Activated CD4-positive, alpha-beta memory T cell treated with anti-CD3 and anti-CD28 coated beads for 36 hours (primary cell): ENCODE measurements around the gene CRTAC1. TPM values are rescaled to one million over a fixed set of nuclear protein-coding genes. Genes with fewer than 3 reads are reported as not detected.

Experiments used
- CTCF ChIA-PET: fragments of 350-600 bp; sonication (Branson Sonifier 250); formaldehyde crosslinking; loops from one replicate; lab custom pipeline; 2021; ENCODE audit warnings: antibody characterized with exemption, inconsistent platforms; lab: Charles Lee
- POLR2A ChIA-PET: fragments of 350-600 bp; sonication (Branson Sonifier 250); formaldehyde crosslinking; loops from one replicate; lab custom pipeline; 2021; ENCODE audit warnings: antibody characterized with exemption; lab: Charles Lee
- DNase-seq: peaks from one replicate; pipeline ENCODE4 v3.0.0-alpha.2; 2020
- H3K27ac Mint-ChIP-seq: one replicate; pipeline ENCODE4 v1.8.0; 2021; ENCODE audit warnings: mixed read lengths
- H3K27me3 Mint-ChIP-seq: one replicate; pipeline ENCODE4 v1.8.0; 2021; ENCODE audit warnings: mixed read lengths
- H3K36me3 Mint-ChIP-seq: one replicate; pipeline ENCODE4 v1.8.0; 2021; ENCODE audit warnings: mixed read lengths
- H3K4me1 Mint-ChIP-seq: one replicate; pipeline ENCODE4 v1.8.0; 2021; ENCODE audit warnings: low read depth, mixed read lengths
- H3K4me3 Mint-ChIP-seq: one replicate; pipeline ENCODE4 v1.8.0; 2021; ENCODE audit warnings: mild to moderate bottlenecking, mixed read lengths
- H3K9me3 Mint-ChIP-seq: one replicate; pipeline ENCODE4 v1.8.0; 2021; ENCODE audit warnings: mixed read lengths
- intact Hi-C: fragments of 100-400 bp; cut with micrococcal nuclease; formaldehyde crosslinking; loops from one replicate; pipeline ENCODE4 v1.15.1; 2023
- total RNA-seq, 2 experiments: library from RNA; stranded (reverse); gene quantifications; one replicate each; pipeline ENCODE4 v1.2.3, GENCODE V29; 2021

CRTAC1 gene
- total RNA-seq, 2 experiments from 2014 or later: not detected

DNA sequence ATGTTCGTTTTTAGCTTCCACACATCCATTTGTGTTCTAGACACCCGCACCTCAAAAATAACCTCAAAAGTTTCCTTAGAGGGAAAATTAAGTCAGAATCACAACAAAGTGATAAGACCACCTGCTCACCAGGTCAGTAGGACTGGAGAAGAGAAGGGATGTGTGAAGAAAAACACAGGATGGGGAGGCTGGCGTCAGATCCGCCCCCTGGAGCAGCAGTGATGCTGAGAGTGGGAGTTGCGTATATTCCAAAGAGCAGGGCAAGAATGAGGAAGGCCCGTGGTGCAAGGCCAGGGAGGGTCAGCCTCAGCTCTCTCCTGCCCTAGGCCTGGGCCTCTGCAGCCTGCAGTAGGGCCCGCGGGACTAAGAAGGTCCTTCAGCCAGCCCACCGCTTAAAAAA, 28.7 kb downstream of the CRTAC1 start:
- ChIA-PET CTCF (no interaction called here), POLR2A (no interaction called here)
- Mint-ChIP-seq H3K4me3 (no peak overlapping the region), H3K27me3 (peaks cover 12% of the 10 kb centered on the region), H3K36me3 (no peaks in the 10 kb centered on the region), H3K9me3 (peaks cover 8% of the 10 kb centered on the region), H3K4me1 (no peaks in the 10 kb centered on the region), H3K27ac (no peak overlapping the region)
- DNase-seq: no peak
- intact Hi-C loops: no loop called here

DNA sequence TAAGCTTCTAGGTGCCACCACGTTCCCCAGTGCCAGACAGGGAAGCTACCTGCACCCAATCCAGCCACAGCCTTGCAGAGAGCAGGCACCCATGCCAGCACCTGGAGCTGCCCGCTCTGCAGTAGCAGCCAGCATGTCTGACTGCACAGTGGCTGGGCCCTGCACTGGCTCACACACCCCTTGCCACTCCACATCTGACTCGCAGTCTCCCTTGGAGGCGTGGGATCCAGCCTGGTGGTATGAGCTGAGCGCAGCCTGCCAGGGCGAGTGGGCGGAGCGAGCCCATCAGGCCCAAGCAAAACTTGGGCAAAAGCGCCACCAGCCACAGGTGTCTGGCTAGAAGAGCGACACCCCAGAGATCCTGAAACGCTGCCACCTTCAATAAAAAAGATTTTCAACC, 30.1 kb downstream of the CRTAC1 start:
- POLR2A ChIA-PET: no interaction called here
- Mint-ChIP-seq H3K4me3 (no peak overlapping the region), H3K4me1 (no peaks in the 10 kb centered on the region), H3K27me3 (peaks cover 5% of the 10 kb centered on the region), H3K9me3 (peaks cover 8% of the 10 kb centered on the region), H3K27ac (no peak overlapping the region), H3K36me3 (no peaks in the 10 kb centered on the region)
- CTCF ChIA-PET: no interaction called here
- DNase-seq: no peak
- intact Hi-C loops: no loop called here

DNA sequence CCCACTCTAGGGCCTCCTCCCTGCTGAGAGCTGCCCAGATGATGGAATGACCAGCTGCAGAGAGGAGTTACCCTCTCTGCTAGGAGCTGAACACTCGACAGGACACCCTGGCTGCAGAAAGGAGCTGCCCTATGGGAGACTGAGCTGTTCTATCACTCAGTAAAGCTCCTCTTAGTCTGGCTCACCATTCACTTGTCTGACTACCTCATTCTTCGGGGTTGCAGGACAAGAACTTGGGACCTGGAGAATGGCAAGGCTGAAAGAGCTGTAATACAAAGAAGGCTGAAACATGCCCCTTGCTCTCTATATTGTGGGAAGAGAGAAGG, 30.5 kb downstream of the CRTAC1 start:
- CTCF ChIA-PET: no interaction called here
- Mint-ChIP-seq H3K4me1 (no peaks in the 10 kb centered on the region), H3K27me3 (peaks cover 5% of the 10 kb centered on the region), H3K36me3 (no peaks in the 10 kb centered on the region), H3K9me3 (peaks cover 8% of the 10 kb centered on the region), H3K27ac (no peak overlapping the region), H3K4me3 (no peak overlapping the region)
- POLR2A ChIA-PET: no interaction called here
- intact Hi-C loops: no loop called here
- no peak for DNase-seq

DNA sequence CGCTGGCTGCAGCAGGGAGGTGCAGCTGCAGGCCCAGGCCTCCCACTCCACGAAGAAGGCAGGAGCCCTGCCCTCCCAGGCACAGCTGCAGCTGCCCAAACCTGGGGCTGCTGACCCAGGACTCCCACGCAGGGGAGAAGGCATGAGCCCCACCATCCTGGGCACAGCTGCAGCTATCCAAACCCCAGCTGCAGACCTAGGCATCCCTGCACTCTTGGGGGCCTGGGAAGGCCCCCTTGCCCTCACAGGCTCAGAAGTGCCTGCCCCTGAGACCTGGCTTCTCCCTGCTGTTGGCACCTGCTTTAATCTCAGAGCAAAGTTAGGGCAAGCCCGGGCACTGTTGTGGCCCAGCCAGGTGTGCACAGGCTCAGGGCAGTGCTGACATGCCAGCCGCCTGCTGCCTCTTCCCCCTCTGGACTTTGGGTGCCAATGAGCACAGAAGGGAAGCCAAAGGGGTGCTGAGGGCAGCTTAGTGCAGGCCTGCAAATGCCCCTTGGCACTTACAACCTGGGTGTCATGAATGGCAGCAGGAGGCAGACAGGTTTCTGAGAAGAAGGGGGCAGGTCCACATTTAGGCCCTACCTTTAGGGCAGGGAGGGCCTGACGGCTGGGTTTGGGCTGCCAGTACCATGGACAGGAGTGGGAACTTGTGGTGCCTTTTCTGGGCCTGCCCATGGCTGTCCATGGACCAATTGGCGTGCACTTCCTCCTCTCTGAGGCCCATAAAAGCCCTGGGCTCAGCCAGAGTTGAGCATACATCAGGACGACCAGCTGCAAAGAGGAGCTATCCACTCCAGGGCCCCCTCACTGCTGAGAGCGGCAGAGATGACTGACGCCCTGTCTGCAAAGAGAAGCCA, 31.1 kb downstream of the CRTAC1 start:
- intact Hi-C loops: no loop called here
- Mint-ChIP-seq H3K4me1 (no peaks in the 10 kb centered on the region), H3K4me3 (no peak overlapping the region), H3K9me3 (peaks cover 8% of the 10 kb centered on the region), H3K27ac (no peak overlapping the region), H3K36me3 (no peaks in the 10 kb centered on the region), H3K27me3 (peaks cover 7% of the 10 kb centered on the region)
- no peak for DNase-seq
- ChIA-PET POLR2A (no interaction called here), CTCF (no interaction called here)

DNA sequence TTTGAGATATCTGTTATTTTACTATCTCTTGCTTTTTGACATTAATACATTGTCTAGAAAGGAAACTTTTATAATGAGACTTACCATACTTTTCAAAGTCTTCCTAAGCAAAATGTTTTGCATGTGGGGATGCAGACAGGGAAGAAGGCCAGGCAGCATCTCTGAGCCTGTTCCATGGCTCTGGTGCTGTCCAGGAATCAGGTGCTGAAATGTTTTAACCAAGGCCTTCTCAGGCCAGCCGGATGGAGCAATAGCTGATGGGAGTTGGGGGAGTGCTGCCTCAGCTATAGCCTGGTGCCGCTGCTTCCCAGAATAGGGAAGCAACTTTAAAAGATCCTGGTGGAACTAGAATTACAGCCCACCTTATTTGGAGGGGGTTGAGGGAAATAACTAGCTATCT, 38.5 kb downstream of the CRTAC1 start:
- CTCF ChIA-PET: no interaction called here
- Mint-ChIP-seq H3K36me3 (no peaks in the 10 kb centered on the region), H3K27ac (no peak overlapping the region), H3K4me1 (no peaks in the 10 kb centered on the region), H3K27me3 (peaks cover 20% of the 10 kb centered on the region), H3K9me3 (no peaks in the 10 kb centered on the region), H3K4me3 (no peak overlapping the region)
- intact Hi-C loops: no loop called here
- POLR2A ChIA-PET: no interaction called here
- DNase-seq: no peak

DNA sequence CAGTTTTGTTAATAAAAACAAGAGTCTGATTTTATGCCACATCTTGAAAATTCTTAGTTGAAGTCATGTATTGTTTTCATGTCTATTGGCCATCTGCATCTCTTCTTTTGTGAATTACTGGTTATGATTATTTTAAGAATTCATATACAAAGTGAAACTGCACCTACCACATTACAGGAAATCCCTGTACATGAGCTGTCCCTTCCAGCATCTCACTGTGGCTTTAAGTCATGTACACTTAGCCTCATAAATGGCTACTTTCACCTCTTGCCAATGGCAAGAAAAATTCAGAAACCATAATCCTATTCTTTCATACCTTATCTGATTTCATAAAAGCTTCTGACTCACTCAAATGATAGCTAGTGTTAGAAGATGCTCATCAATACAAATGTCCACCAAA, 48.6 kb downstream of the CRTAC1 start:
- Mint-ChIP-seq H3K27ac (no peak overlapping the region), H3K27me3 (peaks cover 35% of the 10 kb centered on the region)

DNA sequence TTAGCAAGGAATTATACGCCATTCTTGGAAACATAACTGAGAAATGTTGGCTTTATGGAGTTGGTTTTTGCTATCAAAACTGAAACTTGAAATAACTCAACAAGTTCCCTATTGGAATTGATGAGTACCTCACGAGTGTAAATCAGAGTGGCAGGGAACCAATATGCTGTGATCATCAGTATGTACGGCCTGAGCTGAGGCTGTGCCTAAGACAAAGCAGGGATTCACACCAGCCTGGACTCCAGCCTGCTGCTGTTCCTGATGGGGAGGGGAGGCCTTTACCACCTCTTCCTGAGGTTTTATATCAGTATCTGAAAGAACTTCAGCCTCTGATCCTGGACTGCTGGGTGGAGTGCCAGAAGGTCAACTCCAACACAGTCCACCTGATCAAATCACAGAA, 52.7 kb downstream of the CRTAC1 start:
- Mint-ChIP-seq H3K9me3 (no peaks in the 10 kb centered on the region), H3K36me3 (no peaks in the 10 kb centered on the region), H3K27ac (no peak overlapping the region), H3K4me1 (no peaks in the 10 kb centered on the region), H3K27me3 (peaks cover 53% of the 10 kb centered on the region), H3K4me3 (no peak overlapping the region)
- intact Hi-C loops: no loop called here
- ChIA-PET CTCF (no interaction called here), POLR2A (no interaction called here)
- DNase-seq: no peak

More for the DNA sequence above, 48.6 kb downstream of the CRTAC1 start:
- no peaks in the 10 kb centered on the region for H3K36me3 Mint-ChIP-seq
- CTCF ChIA-PET: no interaction called here
- no peaks in the 10 kb centered on the region for H3K4me1 Mint-ChIP-seq
- POLR2A ChIA-PET: no interaction called here
- intact Hi-C loops: no loop called here
- no peak for DNase-seq
- no peaks in the 10 kb centered on the region for H3K9me3 Mint-ChIP-seq
- H3K4me3 Mint-ChIP-seq: no peak overlapping the region

DNA sequence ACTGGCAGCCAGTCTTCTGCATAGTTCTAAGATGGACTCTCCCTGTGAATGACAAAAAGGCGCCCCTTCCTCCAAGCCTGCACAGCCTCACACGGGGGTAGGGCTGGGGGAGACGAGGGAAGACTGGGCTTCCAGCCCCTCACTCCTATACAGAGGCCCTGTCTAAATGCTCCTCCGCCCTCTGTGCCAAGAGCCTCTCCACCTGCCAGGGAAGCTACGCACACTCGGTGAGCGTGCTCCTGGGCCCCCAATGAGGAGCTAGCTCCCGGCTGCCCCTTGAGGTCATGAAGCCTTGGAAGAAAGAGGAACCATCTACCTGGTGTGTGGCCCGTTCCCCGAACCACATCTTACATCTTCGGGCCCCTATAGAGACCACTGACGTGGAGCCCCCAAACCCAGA, 54.8 kb downstream of the CRTAC1 start:
- H3K27ac Mint-ChIP-seq: no peak overlapping the region
- ChIA-PET POLR2A (no interaction called here), CTCF (no interaction called here)
- H3K9me3 Mint-ChIP-seq: no peaks in the 10 kb centered on the region
- H3K4me3 Mint-ChIP-seq: no peak overlapping the region
- no peaks in the 10 kb centered on the region for H3K36me3 Mint-ChIP-seq
- DNase-seq: no peak
- intact Hi-C loops: no loop called here
- no peaks in the 10 kb centered on the region for H3K4me1 Mint-ChIP-seq
- H3K27me3 Mint-ChIP-seq: peaks cover 47% of the 10 kb centered on the region

DNA sequence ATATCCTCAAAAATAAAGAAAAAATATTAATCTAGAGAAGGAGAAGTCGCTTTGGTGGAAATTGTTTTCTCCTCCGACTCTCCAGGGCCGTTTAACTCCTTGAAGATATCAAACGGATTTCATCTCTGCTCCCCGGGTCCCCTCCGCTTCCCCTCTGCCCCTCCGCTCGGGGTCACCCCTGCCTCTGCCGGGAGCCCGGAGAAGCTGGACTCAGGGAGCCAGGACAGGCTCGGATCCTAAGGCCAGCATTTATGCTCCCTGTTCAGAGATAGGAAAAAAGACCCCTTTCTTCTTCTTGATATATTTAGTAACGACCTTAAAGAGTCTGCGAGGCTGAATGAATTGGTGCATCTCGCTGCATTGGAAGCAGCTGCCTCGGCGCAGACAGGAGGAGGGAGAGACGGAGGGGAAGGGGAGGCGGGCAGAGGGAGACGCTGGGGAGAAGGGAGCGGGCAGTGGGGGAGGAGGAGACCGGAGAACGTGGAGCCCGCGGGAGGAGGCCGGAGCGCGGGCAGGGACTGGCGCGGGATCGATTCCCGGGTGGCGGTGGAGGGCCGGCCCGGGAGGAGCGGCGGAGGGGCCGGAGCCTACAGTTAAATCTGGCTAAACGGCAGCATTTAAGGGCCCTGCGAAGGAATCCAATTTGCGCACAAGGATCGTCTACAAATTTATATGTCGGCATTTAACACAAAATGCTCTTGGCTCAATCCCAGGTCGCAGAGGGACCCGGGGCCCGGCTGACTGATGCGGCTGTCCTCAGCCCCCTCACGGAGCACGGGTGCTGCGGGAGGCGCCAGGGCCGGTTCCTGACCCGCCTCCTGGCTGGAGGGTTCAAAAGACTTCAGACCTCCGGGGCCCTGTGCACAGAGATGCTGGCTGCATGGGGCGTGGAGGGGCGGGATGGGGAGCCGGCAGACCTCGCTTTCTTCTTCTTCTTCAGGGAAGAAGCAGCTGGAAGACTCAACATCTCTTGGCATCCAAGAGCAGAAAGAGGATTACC, 55.6 kb downstream of the CRTAC1 start:
- no peaks in the 10 kb centered on the region for H3K4me1 Mint-ChIP-seq
- no peak overlapping the region for H3K4me3 Mint-ChIP-seq
- peaks cover 45% of the 10 kb centered on the region for H3K27me3 Mint-ChIP-seq
- ChIA-PET CTCF (no interaction called here), POLR2A (no interaction called here)
- no peaks in the 10 kb centered on the region for H3K36me3 Mint-ChIP-seq
- no peaks in the 10 kb centered on the region for H3K9me3 Mint-ChIP-seq
- intact Hi-C loops: no loop called here
- no peak for DNase-seq
- H3K27ac Mint-ChIP-seq: no peak overlapping the region

DNA sequence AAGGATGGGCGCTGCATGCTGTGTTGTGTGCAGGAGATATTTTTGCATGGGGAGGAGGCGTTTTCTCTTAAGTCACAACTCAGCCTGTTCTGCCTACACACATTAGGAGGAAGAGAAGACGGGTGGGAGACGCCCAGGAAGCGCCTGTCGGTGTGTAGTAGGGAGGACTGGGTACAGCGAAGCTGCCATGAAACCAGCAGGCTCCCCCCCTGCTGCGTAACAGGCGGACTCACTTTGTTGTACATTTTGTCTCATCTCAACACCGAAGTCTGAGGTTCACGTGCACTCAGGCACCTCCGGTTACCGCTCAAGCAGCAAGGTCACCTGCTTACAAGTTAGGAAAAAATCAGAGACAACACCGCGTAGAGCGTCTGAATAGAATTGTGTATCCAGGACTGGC, 56.3 kb downstream of the CRTAC1 start:
- POLR2A ChIA-PET: no interaction called here

DNA sequence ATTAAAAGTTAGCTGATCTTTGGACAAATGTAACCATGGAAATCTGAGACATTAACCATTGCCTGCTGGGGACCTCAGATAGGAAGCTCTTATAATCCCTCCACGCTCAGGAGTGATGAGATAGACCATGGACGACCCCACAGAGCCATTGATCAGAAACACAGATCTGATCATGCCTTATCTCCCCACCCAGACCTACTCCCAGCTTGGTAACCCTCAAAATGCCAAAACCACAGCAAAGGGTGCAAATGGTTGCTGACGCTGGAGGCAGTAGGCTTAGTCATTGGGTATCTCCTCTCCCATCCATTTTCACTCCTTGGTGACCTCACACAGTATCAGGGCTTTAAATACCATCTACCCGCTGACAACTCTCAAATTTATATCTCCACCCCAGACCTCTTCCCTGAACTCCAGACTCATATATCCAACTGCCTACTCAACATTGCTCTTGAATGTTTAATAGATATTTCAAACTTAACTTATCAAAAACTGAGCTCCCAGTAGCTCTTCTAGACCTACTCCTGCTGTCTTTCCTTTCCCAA, 60.8 kb downstream of the CRTAC1 start:
- intact Hi-C loops: no loop called here
- Mint-ChIP-seq H3K9me3 (no peaks in the 10 kb centered on the region), H3K4me3 (no peak overlapping the region), H3K4me1 (no peaks in the 10 kb centered on the region), H3K27ac (no peak overlapping the region), H3K36me3 (no peaks in the 10 kb centered on the region), H3K27me3 (peaks cover 37% of the 10 kb centered on the region)
- DNase-seq: no peak
- POLR2A ChIA-PET: no interaction called here
- CTCF ChIA-PET: no interaction called here

More for the DNA sequence above, 56.3 kb downstream of the CRTAC1 start:
- no peaks in the 10 kb centered on the region for H3K9me3 Mint-ChIP-seq
- intact Hi-C loops: no loop called here
- no peak overlapping the region for H3K27ac Mint-ChIP-seq
- DNase-seq: no peak
- H3K4me3 Mint-ChIP-seq: no peak overlapping the region
- H3K27me3 Mint-ChIP-seq: peaks cover 47% of the 10 kb centered on the region
- CTCF ChIA-PET: no interaction called here
- no peaks in the 10 kb centered on the region for H3K4me1 Mint-ChIP-seq
- H3K36me3 Mint-ChIP-seq: no peaks in the 10 kb centered on the region

DNA sequence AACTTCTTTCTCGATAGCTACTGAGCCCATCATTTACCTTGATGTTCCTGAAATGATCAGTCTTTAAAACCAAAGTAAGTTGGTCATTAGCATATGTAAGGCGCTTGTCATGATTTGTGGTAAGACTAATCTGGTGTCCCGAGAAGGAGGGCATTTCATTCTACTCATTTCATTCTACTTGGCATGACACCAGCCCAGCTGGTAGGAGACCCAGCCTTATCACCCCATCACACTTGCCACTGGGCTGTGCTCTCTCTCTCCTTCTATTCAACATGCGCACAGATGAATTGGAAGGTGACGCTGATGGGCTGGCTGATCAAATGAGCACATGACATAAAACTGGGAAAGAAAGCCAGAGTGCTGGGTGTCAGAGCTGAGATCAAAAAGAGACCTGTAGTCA, 65.7 kb downstream of the CRTAC1 start:
- no peak for DNase-seq
- Mint-ChIP-seq H3K4me3 (no peak overlapping the region), H3K36me3 (no peaks in the 10 kb centered on the region), H3K27ac (no peak overlapping the region), H3K4me1 (no peaks in the 10 kb centered on the region), H3K9me3 (no peaks in the 10 kb centered on the region), H3K27me3 (peaks cover 30% of the 10 kb centered on the region)
- ChIA-PET CTCF (interaction anchor here (1.3 kb wide), 1 partner anchor 76 kb away, joined by 4 read pairs; no protein-coding TSS in a partner anchor), POLR2A (no interaction called here)
- intact Hi-C loops: no loop called here
